Measurements from ENCODE around the gene PTPRG. TPM values are rescaled to one million over a fixed set of nuclear protein-coding genes. Genes with fewer than 3 reads are reported as not detected.

PTPRG gene
- total RNA-seq, 6 experiments from 2014 or later = 29.4 to 34.7 (median 32.7) TPM

- TF ChIP-seq CTCF (IDR thresholded peaks at IDR 0.05) = no peak
- no peak for DNase-seq
- Mint-ChIP-seq H3K9me3 (no peaks in the 10 kb centered on the region), H3K36me3 (ENCODE audit: low read depth) (peaks cover 5% of the 10 kb centered on the region; the same call in 1 of the 2 replicates), H3K4me3 (no peak overlapping the region), H3K4me1 (ENCODE audit: low read depth) (peaks cover 28% of the 10 kb centered on the region), H3K27ac (peak overlapping the region; percentile 29; the same call in 1 of the 2 replicates), H3K27me3 (ENCODE audit: insufficient read depth) (no peaks in the 10 kb centered on the region)
Observed at GRCh38 chr3:61996366-61996765, 435.0 kb downstream of the PTPRG start.

GRCh38 chr3:61997101-61997500 lies 435.7 kb downstream of the PTPRG start:
- DNase-seq = peak; percentile 9
- Mint-ChIP-seq H3K27ac (peak overlapping the region; percentile 29), H3K4me1 (ENCODE audit: low read depth) (peaks cover 28% of the 10 kb centered on the region), H3K36me3 (ENCODE audit: low read depth) (no peaks in the 10 kb centered on the region), H3K27me3 (ENCODE audit: insufficient read depth) (no peaks in the 10 kb centered on the region), H3K4me3 (no peak overlapping the region), H3K9me3 (no peaks in the 10 kb centered on the region)
- TF ChIP-seq CTCF (IDR thresholded peaks at IDR 0.05) = no peak

GRCh38 chr3:62003835-62004234 lies 442.5 kb downstream of the PTPRG start:
- DNase-seq = no peak
- Mint-ChIP-seq H3K27me3 (ENCODE audit: insufficient read depth) (no peaks in the 10 kb centered on the region; the same call in 1 of the 2 replicates), H3K4me3 (no peak overlapping the region), H3K36me3 (ENCODE audit: low read depth) (peaks cover 4% of the 10 kb centered on the region), H3K9me3 (no peaks in the 10 kb centered on the region), H3K27ac (no peak overlapping the region), H3K4me1 (ENCODE audit: low read depth) (peaks cover 38% of the 10 kb centered on the region)
- peak; percentile 33; the same call in 1 of the 2 replicates for TF ChIP-seq CTCF (IDR thresholded peaks at IDR 0.05)

GRCh38 chr3:62007036-62007435 lies 445.7 kb downstream of the PTPRG start:
- peaks cover 14% of the 10 kb centered on the region for H3K36me3 Mint-ChIP-seq (ENCODE audit: low read depth)
- no peak overlapping the region; the same call in 1 of the 2 replicates for H3K4me3 Mint-ChIP-seq

GRCh38 chr3:62010989-62011388 lies 449.6 kb downstream of the PTPRG start:
- H3K36me3 Mint-ChIP-seq (ENCODE audit: low read depth) = peaks cover 14% of the 10 kb centered on the region
- TF ChIP-seq CTCF (IDR thresholded peaks at IDR 0.05) = no peak
- no peak overlapping the region for H3K4me3 Mint-ChIP-seq
- peaks cover 4% of the 10 kb centered on the region for H3K27me3 Mint-ChIP-seq (ENCODE audit: insufficient read depth)
- H3K27ac Mint-ChIP-seq = no peak overlapping the region
- no peaks in the 10 kb centered on the region for H3K9me3 Mint-ChIP-seq
- DNase-seq = no peak
- peaks cover 33% of the 10 kb centered on the region for H3K4me1 Mint-ChIP-seq (ENCODE audit: low read depth)

More at GRCh38 chr3:62007036-62007435, 445.7 kb downstream of the PTPRG start:
- H3K27me3 Mint-ChIP-seq (ENCODE audit: insufficient read depth) = peaks cover 4% of the 10 kb centered on the region
- peak; percentile 50 for DNase-seq
- TF ChIP-seq CTCF (IDR thresholded peaks at IDR 0.05) = no peak
- H3K4me1 Mint-ChIP-seq (ENCODE audit: low read depth) = peaks cover 40% of the 10 kb centered on the region
- H3K27ac Mint-ChIP-seq = no peak overlapping the region
- H3K9me3 Mint-ChIP-seq = no peaks in the 10 kb centered on the region

GRCh38 chr3:62011666-62012065 lies 450.3 kb downstream of the PTPRG start:
- TF ChIP-seq CTCF (IDR thresholded peaks at IDR 0.05) = no peak
- H3K27ac Mint-ChIP-seq = no peak overlapping the region
- H3K4me3 Mint-ChIP-seq = no peak overlapping the region
- no peak for DNase-seq
- peaks cover 4% of the 10 kb centered on the region for H3K27me3 Mint-ChIP-seq (ENCODE audit: insufficient read depth)
- H3K9me3 Mint-ChIP-seq = no peaks in the 10 kb centered on the region
- peaks cover 12% of the 10 kb centered on the region for H3K36me3 Mint-ChIP-seq (ENCODE audit: low read depth)
- H3K4me1 Mint-ChIP-seq (ENCODE audit: low read depth) = peaks cover 28% of the 10 kb centered on the region
